ENCODE data around the gene KIAA0232. TPM values are rescaled to one million over a fixed set of nuclear protein-coding genes. Genes with fewer than 3 reads are reported as not detected.
A peak's percentile ranks its signal among the peaks of the same experiment; 100 is the strongest.
"Not testable (repeated sequence)": the region's sequence is repeated elsewhere in the genome, so short reads cannot be mapped to it uniquely, and the experiment has no call there.

Gene KIAA0232
- total RNA-seq, 1 donor from 2014 or later = 20.9 TPM

DNA sequence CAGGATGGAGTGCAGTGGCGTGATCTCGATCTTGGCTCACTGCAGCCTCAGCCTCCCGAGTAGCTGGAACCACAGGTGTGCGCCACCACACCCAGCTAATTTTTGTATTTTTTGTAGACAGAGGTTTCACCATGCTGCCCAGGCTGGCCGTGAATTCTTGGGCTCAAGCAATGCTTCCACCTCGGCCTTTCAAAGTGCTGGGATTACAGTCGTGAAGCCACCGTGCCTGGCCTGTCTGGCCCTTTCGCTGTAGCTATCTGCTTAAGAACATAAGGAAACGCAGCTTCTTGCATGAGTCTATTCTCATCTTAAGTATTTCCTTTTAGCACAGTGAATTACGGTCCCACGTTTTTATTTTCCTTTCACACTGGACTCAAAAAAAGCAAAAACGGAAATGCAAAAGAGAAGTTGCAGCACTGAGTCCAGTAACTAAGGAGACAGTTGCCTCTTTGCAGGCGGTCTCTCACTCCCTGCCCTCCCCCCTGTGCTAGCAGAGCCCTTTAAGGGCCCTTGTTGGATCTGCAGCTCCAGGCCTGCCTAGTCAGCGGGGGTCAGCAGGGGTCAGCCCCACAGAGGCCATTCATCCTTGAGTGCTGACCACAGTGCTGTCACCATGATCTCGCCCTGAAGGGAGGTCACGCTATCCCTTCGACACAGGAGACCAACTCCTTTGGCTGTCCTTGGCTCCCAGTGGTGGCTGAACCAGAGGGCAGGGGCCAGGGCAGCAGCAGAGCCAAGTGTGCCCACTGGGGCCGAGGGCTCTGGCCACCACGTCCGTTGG lies 105.3 kb downstream of the KIAA0232 start:
- ATAC-seq = peak; percentile 6

DNA sequence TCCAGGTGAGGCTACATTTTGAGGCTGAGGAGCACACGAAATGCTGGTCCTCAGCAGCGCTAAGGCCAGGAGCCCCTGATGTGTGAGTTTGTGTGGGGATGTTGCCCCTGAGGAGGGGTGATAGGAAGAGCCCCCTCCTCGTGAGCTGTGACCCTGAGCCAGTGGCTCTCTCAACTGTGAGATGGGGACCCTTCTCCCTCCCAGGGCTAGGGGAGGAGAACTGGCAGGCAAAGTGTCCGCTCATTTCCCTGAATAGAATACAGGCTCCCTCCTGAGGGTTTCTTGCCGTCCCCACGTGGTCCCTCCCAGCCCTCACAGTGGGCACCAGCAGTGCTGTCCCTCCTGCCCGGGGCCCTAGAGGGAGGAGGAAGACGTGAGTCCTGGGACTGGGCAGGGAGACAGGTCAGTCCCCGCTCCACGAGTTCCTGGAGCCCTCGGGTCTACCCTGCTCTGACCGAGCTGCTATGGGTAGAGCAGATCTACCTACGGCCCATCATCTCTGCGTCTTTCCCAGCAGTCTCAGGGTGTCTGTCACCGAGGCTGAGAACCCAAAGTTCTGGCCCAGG lies 106.1 kb downstream of the KIAA0232 start:
- ATAC-seq = peak; percentile 3

DNA sequence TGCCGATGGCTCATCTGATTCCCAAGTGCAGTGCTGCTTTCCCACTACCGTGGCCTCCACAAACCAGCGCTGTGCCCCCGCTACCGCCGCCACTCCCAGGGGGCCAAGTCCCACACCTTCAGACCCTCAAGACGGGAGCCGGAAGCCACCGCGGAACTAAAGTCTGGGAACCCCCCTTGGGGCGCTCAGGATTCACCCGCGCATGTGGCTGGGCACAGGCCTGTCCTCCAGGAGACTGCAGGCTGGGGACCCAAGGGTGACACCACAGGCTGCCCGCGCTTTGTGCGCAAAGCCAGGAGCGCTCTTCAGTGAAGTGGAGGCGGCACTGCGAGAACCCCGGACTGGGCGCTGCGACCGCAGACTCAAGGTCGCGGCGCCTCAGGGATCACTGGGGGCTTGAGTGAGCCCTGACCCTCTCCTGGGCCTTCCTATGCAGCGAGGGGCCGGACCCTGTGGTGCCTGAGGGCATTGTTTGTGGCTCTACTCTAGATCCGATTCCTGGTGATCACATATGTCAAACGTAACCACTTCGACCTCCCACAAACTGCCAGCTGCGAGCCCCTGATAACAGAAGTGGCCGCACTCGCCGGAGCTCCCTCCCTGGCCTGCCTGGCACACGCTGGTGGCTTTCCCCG lies 106.7 kb downstream of the KIAA0232 start:
- ATAC-seq = no peak

DNA sequence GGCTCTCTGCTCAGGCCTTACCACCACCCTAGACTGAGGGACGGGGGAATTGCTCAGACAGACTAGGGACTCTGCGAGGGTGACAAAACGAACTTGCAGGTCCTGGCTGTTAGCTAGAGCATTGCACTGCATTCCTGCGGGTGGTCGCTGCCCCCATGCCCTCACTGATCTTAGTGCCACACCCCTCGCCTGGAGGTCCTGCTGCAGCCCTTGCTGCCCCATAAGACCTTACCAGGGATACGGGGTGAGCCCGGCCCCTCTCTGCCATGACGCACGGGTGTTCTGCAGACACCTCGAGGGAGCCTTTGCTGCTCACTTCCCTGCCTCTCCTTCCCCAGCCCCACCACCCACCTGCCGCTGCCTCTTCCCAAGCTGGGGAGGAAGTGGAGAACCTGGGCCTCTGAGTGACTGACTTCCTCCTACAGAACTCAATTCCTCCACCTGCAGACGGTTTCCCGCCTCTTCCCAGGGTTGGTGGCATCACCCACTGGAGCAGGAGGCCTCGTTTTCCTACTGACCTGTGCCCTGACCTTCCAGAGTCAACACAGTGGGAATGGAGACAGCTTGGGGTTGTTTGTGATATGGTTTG lies 107.3 kb downstream of the KIAA0232 start:
- no peak for ATAC-seq

DNA sequence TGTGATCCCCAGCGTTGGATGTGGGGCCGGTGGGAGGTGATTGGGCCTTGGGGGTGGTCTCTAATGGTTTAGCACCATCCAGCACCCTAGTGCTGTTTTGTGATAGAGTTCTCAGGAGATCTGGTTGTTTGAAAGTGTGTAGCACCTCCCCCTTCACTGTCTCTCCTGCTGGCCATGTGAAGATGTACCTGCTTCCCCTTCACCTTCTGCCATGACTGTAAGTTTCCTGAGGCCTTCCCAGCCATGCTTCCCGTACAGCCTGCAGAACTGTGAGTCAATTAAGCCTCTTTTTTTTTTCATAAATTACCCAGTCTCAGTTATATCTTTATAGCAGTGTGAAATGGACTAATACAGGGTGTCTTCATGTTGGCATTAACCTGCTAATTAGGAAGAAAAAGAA lies 107.8 kb downstream of the KIAA0232 start:
- no peak for ATAC-seq

DNA sequence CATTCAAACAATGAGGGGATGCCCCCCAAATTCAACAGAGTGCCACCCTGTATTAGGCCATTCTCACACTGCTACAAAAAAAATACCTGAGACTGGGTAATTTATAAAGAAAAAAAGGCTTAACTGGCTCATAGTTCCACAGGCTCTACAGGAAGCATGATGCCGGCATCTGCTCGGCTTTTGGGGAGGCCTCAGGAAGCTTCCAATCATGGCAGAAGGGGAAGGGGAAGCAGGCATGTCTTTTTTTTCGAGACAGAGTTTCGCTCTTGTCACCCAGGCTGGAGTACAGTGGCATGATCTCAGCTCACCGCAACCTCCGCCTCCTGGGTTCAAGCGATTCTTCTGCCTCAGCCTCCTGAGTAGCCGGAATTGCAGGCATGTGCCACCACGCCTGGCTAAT lies 108.4 kb downstream of the KIAA0232 start:
- not testable (repeated sequence) for ATAC-seq

DNA sequence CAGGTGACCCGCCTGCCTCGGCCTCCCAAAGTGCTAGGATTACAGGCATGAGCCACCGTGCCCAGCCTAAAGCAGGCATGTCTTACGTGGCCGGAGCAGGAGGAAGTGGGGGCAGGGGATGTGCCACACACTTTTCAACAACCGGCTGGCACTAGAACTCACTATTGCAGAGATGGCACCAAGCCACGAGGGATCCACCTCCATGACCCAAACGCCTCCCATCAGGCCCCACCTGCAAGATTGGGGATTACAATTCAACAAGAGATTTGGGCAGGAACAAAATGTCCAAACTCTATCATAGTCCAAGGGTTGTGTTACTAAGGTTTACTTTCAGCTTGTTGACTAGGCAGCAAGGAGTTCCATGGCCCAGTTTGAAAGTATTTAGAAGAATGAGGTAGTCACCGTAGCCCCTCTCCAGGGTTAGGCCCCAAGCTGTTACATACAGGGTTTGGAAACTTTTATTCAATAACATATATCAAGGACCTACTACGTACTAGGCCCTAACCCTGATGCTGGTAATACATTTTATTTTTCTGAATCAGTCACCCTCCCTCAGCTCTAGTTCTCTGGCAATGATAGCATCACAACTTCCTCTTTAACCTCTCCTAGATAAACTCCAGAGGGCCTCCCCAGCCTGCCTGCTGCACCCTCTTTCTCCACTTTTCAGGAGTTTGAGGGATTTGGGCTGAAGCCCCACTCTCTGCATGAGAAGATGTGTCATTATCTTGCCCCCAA lies 109.1 kb downstream of the KIAA0232 start:
- ATAC-seq = no peak

DNA sequence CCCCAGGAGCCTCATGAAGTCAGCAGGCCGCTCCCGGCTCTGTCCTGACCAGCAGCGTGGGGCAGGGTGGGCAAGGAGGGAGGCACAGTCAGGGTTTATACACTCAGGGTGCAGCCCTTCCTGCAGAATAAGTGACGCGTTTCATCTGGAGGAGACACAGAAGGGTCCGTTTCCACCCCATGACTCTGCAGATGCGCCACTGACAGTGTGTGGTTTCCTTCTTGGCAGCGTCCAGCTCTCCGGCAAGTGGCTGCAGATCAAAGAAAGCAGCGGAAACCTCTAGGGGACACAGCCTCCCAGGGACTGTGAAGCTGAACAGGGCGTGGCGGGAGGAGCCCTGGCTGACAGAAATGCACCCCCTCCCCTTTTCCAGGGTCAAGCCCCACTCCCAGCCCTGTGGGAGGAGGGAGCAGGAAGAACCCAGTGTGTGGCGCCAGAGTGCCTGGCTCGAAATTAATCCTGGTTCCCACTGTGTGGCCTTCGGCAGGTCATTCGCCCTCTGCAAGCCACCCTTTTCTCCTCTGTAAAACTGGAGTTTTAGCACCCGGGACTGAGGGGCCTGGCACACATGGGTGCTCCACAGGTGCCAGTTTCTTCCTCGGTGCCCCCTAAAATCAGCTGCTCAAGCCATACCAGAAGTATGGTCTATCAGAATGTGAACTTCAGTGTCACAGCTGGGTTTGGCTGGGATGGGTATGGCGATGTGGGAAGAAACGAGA lies 109.8 kb downstream of the KIAA0232 start:
- peak; percentile 24 for ATAC-seq

DNA sequence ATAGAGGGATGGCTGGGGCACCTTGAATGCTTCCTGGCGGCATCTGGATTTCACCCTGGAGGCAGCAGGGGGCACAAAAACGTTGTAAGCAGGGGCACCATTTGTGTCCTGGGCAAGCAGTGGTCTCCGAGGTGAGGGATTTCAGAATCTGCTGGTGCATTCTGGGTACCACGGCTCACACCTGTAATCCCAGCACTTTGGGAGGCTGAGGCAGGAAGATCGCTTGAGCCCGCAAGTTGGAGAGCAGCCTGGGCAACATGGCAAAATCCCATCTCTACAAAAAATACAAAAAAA lies 110.3 kb downstream of the KIAA0232 start:
- ATAC-seq = no peak

DNA sequence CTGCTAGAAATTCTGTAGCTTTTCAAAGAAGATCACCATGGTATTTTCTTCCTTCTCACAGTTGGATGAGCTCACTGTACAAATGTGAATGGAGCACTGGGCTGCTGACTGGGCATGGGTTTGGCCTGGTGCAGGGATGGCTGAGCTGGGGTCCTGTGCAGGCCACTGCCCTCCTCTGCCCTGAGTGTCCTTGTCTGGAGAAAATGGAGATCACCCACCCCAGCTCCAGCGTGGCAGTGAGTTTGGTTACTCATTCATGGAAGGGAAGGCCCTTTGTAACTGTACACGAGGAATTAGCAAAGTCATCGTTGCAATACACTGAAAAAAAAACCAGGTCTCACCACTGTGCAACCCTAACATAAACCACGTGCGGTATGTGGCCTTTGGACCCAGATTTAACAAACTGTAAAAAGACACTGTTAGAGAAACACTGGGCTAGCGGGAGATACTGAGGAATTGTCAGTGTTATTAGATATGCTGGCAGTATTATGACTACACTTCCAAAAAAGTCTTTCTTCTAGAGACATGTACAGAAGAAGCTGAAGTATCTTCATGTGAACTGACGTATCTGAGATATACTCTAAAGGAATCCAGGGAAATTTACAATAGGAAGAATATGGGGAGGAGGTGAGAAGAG lies 111.0 kb downstream of the KIAA0232 start:
- ATAC-seq = no peak

DNA sequence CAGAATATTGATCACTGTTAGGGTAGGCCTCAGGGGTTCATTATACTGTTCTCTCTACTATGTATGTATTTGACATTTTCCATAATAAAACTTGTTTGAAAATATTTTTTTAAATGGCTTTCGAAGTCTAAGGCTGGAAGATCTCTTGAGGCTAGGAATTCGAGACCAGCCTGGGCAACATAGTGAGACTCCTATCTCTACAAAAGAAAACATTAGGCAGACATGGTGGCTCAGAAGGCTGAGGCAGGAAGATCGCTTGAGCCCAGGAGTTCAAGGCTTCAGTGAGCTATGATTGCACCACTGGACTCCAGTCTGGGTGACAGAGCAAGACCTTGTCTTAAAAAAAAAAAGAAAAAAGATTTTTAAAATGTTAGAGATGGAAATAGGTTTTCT lies 111.6 kb downstream of the KIAA0232 start:
- ATAC-seq = no peak

DNA sequence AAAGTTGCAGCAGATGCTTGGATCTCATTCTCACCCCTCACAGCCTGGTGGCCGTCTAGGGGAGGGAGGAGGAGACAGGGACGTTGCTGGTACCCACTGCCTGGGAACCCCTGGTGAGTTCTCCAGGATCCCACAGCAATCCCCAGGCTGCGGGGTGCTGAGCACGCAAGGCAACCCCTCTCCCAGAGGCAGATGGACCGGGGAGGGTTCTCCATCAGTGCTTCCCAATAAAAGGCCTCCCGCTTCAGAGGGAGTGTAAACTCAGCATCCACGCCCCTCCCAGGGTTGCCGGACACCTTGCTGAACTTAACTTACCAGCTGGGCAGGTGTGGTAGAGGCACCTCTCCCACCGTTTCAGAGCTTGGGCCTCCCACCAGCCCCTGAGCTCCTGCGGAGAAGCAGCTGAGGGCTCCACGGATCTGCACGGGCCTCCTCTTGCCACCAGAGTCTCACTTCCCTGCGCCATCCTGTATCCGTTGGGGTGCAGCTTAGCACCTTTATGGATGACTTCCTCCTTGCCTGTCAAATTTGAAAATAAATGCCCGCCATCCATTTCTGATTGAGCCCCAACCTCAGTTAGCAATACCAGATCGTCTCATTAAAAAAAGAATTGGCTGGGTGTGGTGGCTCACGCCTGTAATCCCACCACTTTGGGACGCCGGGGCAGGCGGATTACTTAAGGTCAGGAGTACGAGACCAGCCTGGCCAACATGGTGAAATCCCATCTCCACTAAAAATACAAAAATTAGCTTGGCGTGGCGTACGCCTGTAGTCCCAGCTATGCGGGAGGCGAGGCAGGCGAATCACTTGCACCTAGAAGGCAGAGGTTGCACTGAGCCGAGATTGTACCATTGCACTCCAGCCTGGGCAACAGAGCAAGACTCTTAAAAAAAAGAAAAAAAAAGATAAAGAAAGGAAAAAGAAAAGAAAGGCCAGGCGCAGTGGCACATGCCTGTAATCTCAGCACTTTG lies 112.3 kb downstream of the KIAA0232 start:
- ATAC-seq = no peak

DNA sequence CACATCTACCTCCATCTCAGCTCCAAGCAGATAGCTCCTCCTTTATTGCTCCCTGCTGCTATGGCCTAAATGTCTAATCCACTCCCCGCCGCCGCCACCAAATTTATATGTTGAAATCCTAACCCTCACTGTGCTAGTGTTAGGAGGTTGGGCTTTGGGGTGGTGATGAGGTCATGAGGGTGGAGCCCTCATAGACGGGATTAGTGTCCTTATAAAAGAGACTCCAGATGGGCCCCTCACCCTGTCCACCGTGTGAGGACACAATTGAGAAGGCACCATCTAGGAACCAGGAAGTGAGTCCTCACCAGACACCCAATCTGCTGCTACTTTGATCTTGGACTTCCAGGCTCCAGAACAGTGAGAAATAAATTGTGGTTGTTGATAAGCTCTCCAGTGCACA lies 113.5 kb downstream of the KIAA0232 start:
- no peak for ATAC-seq

DNA sequence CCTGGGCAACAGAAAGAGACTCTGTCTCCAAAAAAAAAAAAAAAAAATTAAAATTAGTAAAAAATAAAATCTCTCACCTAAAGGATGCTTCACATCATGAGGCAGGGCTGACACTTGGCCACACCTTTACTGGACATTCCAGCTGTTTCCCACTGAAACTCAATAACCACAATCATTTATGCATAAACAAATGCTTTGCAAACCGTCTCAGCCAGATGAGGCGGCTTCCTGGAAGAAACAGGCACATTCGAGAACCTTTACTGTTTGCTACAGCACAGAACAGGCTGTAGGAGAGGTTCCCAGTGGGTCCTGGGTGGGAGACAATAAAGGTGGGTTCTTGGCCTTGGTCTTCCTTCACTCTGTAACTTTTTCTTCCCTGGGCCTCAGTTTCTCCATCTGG lies 116.2 kb downstream of the KIAA0232 start:
- ATAC-seq = no peak

DNA sequence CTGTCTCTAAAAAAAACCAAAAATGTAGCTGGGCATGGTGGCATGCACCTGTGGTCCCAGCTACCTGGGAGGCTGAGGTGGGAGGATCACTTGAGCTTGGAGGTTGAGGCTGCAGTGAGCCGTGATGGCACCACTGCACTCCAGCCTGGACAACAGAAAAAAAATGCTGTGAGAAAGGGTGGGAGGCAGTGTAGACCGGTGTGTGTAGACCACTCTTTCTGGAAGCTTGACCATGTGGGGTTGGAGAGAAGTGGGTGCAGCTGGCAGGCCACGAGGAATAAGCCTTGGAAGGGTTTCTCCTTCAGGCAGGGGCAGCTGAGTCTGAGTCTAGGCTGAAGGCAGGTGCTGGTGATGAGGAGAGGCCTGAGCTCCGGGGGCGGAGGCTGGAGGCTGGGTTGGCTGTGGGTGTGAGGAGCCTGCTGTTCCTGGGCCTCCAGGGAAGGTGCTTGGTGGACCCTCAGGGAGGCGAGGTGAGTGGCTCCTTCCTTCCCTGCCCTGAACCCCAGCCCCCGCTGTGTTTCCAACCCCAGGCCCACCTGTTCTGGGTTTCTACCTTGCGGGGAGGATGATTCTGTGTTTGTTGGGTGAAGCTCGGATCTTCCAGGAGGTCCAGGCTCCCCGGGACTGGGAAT lies 117.8 kb downstream of the KIAA0232 start:
- ATAC-seq = no peak

DNA sequence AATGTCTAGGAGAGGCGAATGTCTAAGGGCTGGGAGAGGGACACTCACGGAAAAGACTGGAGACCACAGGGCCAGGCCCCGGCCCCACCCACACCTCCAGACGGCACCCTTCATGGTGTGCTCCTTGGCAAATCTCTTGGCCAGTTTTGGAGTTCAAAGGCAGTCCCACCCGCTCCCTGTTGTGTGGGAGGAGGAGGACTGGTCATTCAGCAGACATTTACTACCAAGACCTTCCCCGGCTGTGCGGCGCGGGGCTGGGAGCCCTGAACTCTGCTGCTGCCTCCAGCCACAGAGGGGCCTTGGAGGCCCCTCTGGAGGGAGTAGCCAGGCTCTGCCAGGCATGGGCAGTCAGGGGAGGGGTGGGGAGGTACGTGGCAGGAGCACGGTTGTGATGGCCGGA lies 118.4 kb downstream of the KIAA0232 start:
- ATAC-seq = peak; percentile 17

DNA sequence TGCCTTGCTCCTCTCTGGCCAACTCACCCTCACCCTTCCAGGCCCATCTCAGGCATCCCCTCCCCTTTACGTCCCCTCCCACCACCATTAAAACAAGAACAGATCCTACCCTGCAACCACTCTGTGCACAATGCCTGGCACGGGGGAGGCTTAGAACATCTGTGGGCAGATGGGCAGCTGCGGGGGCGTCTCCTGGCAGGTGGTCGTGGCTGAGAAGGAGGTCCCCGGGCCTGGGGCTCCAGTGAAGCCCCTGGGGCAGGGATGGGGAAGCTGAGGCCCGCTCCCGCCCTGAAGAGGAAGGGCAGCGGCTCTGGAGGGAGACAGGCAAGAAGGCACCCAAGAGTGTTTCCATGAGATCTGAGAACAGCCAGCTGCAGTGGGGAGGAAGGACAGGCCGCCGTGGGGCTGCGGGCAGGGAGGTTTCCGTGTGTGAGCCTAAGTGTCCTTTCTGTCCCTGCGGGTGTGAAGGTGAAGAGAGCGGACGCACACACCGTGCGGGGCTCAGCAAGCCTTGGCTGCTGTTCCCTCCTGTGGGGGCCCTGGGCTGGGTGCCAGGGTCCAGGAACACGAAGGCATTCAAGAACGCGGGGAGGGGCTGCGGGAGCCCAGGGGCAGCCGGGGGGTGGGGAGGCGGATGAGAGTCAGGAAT lies 119.3 kb downstream of the KIAA0232 start:
- ATAC-seq = no peak

DNA sequence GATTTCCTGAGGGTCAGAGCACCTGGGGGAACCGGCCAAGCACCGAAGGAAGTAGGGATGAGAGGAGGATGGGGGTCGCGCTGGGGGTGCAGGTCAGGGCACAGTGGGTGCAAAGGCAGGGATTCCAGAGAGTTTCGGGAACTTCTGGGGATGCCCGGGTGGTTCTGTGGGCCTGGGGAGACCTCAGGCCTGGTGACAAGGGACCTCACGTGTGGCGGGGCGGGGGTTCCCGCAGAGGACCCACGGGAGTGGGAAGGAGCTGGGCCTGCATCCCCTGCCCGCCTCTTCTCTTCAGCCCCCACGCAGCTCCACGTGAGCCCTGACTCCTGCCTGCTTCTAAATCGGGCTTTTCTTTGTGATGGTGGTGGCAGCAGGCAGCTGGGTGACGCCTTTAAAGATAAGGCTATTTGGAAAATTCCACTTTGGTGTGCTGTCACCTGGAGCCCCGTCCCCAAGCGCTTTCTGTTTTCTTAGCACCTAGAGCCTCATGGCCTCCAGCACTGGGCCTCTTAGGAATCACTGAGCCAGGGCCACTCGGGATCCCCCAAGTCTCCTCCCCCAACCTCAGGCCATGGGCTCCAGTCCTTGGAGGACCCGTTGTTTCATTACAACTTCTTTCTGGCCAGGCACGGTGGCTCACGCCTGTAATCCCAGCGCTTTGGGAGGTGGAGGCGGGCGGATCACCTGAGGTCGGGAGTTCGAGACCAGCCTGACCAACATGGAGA lies 120.0 kb downstream of the KIAA0232 start:
- no peak for ATAC-seq
